Endothelial cell of umbilical vein (primary cell): Measurements from ENCODE around the gene PLA2G4C.

Source experiments
- CTCF ChIP-seq, 2 donors: IDR thresholded peaks; 1 replicate in 1 of 2; 2 replicates in 1 of 2; pipeline ENCODE4 v1.5.1; 2011; ENCODE audit warnings: low read length in 2 of 2, mild to moderate bottlenecking in 2 of 2, moderate library complexity in 2 of 2, control low read depth in 1 of 2, inconsistent platforms in 1 of 2, low read depth in 1 of 2; ENCODE audit not compliant: insufficient read depth in 1 of 2; ENCODE audit errors: extremely low read depth in 1 of 2
- JUN ChIP-seq: IDR thresholded peaks from 2 replicates; pipeline ENCODE4 v1.6.1; 2011; ENCODE audit warnings: borderline replicate concordance, low read depth; ENCODE audit not compliant: insufficient read length, insufficient read depth
- MYC ChIP-seq: IDR thresholded peaks from one replicate; pipeline ENCODE4 v1.6.1; 2011; ENCODE audit warnings: mild to moderate bottlenecking, low read depth, low read length
- POLR2AphosphoS5 ChIP-seq: IDR thresholded peaks from 2 replicates; pipeline ENCODE4 v1.6.1; 2012; ENCODE audit warnings: low read depth, mild to moderate bottlenecking, control low read depth, low read length, moderate library complexity; ENCODE audit not compliant: insufficient read depth

- peak; percentile 93 for TF ChIP-seq MYC
- no peak for TF ChIP-seq CTCF (IDR thresholded peaks at IDR 0.05; ENCODE audit: extremely low read depth in 1 of 2, insufficient read depth in 1 of 2, low read depth in 1 of 2, low read length in 2 of 2)
- TF ChIP-seq POLR2AphosphoS5, result peak; percentile 97
- peak; percentile 68 for TF ChIP-seq JUN
These were observed 11.3 kb upstream of the PLA2G4C start for GRCh38 chr19:48121909-48122371.
